CD8-positive, alpha-beta memory T cell (primary cell): Measurements from ENCODE around the gene CCDC158. TPM values are rescaled to one million over a fixed set of nuclear protein-coding genes. Genes with fewer than 3 reads are reported as not detected.

Experiments used
- CTCF ChIA-PET: fragments of 350-600 bp; sonication (Branson Sonifier 250); formaldehyde crosslinking; loops from one replicate; lab custom pipeline; 2021; ENCODE audit warnings: antibody characterized with exemption; lab: Charles Lee
- POLR2A ChIA-PET: fragments of 350-600 bp; sonication (Branson Sonifier 250); formaldehyde crosslinking; loops from one replicate; lab custom pipeline; 2021; ENCODE audit warnings: antibody characterized with exemption; lab: Charles Lee
- DNase-seq, 5 donors: peaks; one replicate each; pipeline versions ENCODE4 v3.0.0 to v3.0.0-alpha.2; 2020 to 2022; ENCODE audit warnings: mixed read lengths in 1 of 5
- H3K27ac ChIP-seq: one replicate; pipeline ENCODE4 v1.7.0; 2013; ENCODE audit warnings: low read depth, mild to moderate bottlenecking, low read length, moderate library complexity
- H3K27me3 ChIP-seq: 2 replicates; pipeline ENCODE4 v1.7.0; 2013; ENCODE audit warnings: low read length, mild to moderate bottlenecking; ENCODE audit not compliant: insufficient read depth, poor library complexity, severe bottlenecking
- H3K36me3 ChIP-seq: 2 replicates; pipeline ENCODE4 v1.7.0; 2013; ENCODE audit warnings: mild to moderate bottlenecking, low read length, moderate library complexity; ENCODE audit not compliant: insufficient read depth
- H3K4me1 ChIP-seq: 2 replicates; pipeline ENCODE4 v1.7.0; 2013; ENCODE audit warnings: mild to moderate bottlenecking, low read length, moderate library complexity; ENCODE audit not compliant: insufficient read depth
- H3K4me3 ChIP-seq: 2 replicates; pipeline ENCODE4 v1.7.0; 2013; ENCODE audit warnings: mild to moderate bottlenecking, low read length
- H3K9me3 ChIP-seq: 2 replicates; pipeline ENCODE4 v1.7.0; 2013; ENCODE audit warnings: mild to moderate bottlenecking, low read length
- H3K27ac Mint-ChIP-seq, 8 donors: one replicate each; pipeline ENCODE4 v1.8.0; 2020 to 2021; ENCODE audit warnings: mixed read lengths in 8 of 8, mild to moderate bottlenecking in 6 of 8, inconsistent platforms in 3 of 8, moderate library complexity in 3 of 8
- H3K27me3 Mint-ChIP-seq, 2 donors: one replicate each; pipeline ENCODE4 v1.8.0; 2020 to 2021; ENCODE audit warnings: mixed read lengths in 2 of 2, mild to moderate bottlenecking in 1 of 2, moderate library complexity in 1 of 2
- H3K36me3 Mint-ChIP-seq, 3 donors: one replicate each; pipeline ENCODE4 v1.8.0; 2020 to 2021; ENCODE audit warnings: mixed read lengths in 3 of 3, inconsistent platforms in 1 of 3, mild to moderate bottlenecking in 1 of 3
- H3K4me1 Mint-ChIP-seq, 3 donors: one replicate each; pipeline ENCODE4 v1.8.0; 2020 to 2021; ENCODE audit warnings: mixed read lengths in 3 of 3, inconsistent platforms in 1 of 3, mild to moderate bottlenecking in 1 of 3
- H3K4me3 Mint-ChIP-seq, 7 donors: one replicate each; pipeline ENCODE4 v1.8.0; 2020 to 2021; ENCODE audit warnings: mixed read lengths in 7 of 7, mild to moderate bottlenecking in 6 of 7, moderate library complexity in 4 of 7, inconsistent platforms in 2 of 7
- H3K9me3 Mint-ChIP-seq, 5 donors: one replicate each; pipeline ENCODE4 v1.8.0; 2020 to 2022; ENCODE audit warnings: mixed read lengths in 5 of 5, mild to moderate bottlenecking in 3 of 5, moderate library complexity in 2 of 5, inconsistent platforms in 1 of 5
- polyA plus RNA-seq: library from polyadenylated mRNA; unstranded; fragments of 300-500 nt; fragmentation: Illumina TruSeq; gene quantifications from one replicate; pipeline ENCODE4 v1.2.3, GENCODE V29; 2021
- total RNA-seq, 2 experiments: library from RNA; stranded (reverse); gene quantifications; one replicate each; pipeline ENCODE4 v1.2.3, GENCODE V29; 2021

The CCDC158 gene
- total and polyA plus RNA-seq, 3 experiments from 2014 or later: not detected

- no peaks in the 10 kb centered on the region for H3K27me3 ChIP-seq
- CTCF ChIA-PET: interaction anchor here (1.0 to 2.4 kb wide), 3 partner anchors 10 to 97 kb away, joined by 3 to 11 read pairs (median 3); no protein-coding TSS in a partner anchor
- H3K4me3 ChIP-seq: no peak overlapping the region
- no peak for DNase-seq
- Mint-ChIP-seq H3K27ac (peak overlapping the region in 1 of 8 donors; percentile 66), H3K27me3 (peaks cover 6 to 18% of the 10 kb centered on the region in 2 donors), H3K4me3 (no peak overlapping the region), H3K4me1 (peaks cover 0 to 9% (median 2%) of the 10 kb centered on the region in 3 donors), H3K36me3 (peaks cover 0 to 3% (median 0%) of the 10 kb centered on the region in 3 donors), H3K9me3 (no peaks in the 10 kb centered on the region)
- H3K36me3 ChIP-seq: no peaks in the 10 kb centered on the region
- H3K27ac ChIP-seq: no peak overlapping the region
- H3K9me3 ChIP-seq: no peaks in the 10 kb centered on the region
- no peaks in the 10 kb centered on the region for H3K4me1 ChIP-seq
- POLR2A ChIA-PET: no interaction called here
Measured at GRCh38 chr4:76280488-76281441, 140.2 kb downstream of the CCDC158 start.

GRCh38 chr4:76279462-76279861, 141.5 kb downstream of the CCDC158 start:
- no peak overlapping the region for H3K4me3 Mint-ChIP-seq

GRCh38 chr4:76278583-76278982, 142.4 kb downstream of the CCDC158 start:
- DNase-seq: no peak
- H3K4me1 Mint-ChIP-seq: peaks cover 0 to 9% (median 2%) of the 10 kb centered on the region in 3 donors
- Histone ChIP-seq H3K9me3 (no peaks in the 10 kb centered on the region), H3K27ac (no peak overlapping the region), H3K4me1 (no peaks in the 10 kb centered on the region), H3K27me3 (no peaks in the 10 kb centered on the region), H3K36me3 (no peaks in the 10 kb centered on the region), H3K4me3 (no peak overlapping the region)
- POLR2A ChIA-PET: no interaction called here
- peaks cover 10 to 24% of the 10 kb centered on the region in 2 donors for H3K27me3 Mint-ChIP-seq
- CTCF ChIA-PET: interaction anchor here (2.4 kb wide), 1 partner anchor 99 kb away, joined by 11 read pairs; no protein-coding TSS in a partner anchor
- peaks cover 0 to 3% (median 0%) of the 10 kb centered on the region in 3 donors for H3K36me3 Mint-ChIP-seq
- H3K9me3 Mint-ChIP-seq: no peaks in the 10 kb centered on the region
- H3K27ac Mint-ChIP-seq: no peak overlapping the region
- H3K4me3 Mint-ChIP-seq: no peak overlapping the region

More at GRCh38 chr4:76279462-76279861, 141.5 kb downstream of the CCDC158 start:
- no peak overlapping the region for H3K4me3 ChIP-seq
- H3K27me3 ChIP-seq: no peaks in the 10 kb centered on the region
- no peaks in the 10 kb centered on the region for H3K4me1 ChIP-seq
- no peaks in the 10 kb centered on the region for H3K36me3 ChIP-seq
- no peaks in the 10 kb centered on the region for H3K9me3 Mint-ChIP-seq
- CTCF ChIA-PET: interaction anchor here (2.4 kb wide), 1 partner anchor 98 kb away, joined by 11 read pairs; no protein-coding TSS in a partner anchor
- peaks cover 0 to 9% (median 2%) of the 10 kb centered on the region in 3 donors for H3K4me1 Mint-ChIP-seq
- POLR2A ChIA-PET: no interaction called here
- no peaks in the 10 kb centered on the region for H3K9me3 ChIP-seq
- peaks cover 10 to 20% of the 10 kb centered on the region in 2 donors for H3K27me3 Mint-ChIP-seq
- DNase-seq: peak in 1 of 5 donors; percentile 14
- no peak overlapping the region for H3K27ac ChIP-seq
- H3K36me3 Mint-ChIP-seq: peaks cover 0 to 3% (median 0%) of the 10 kb centered on the region in 3 donors
- H3K27ac Mint-ChIP-seq: no peak overlapping the region

DNA sequence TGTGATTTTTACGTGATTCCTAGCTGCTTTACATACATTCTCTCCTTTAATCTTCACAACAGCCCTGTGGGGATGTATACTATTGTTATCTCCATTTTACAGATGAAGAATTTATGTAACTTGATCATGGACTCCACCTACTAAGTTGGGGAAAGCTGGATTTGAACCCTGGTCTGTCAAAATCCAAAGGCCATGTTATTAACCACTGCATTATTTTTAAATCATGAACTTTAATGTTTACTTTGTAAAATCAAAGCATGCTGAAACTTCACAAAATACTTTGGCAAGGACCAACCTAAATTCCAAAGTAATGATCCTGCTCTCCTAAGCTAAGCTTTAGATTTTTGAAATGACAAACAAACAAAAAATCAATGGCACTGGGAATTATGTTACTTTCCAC, 143.3 kb downstream of the CCDC158 start:
- Mint-ChIP-seq H3K9me3 (no peaks in the 10 kb centered on the region), H3K4me1 (peaks cover 0 to 9% (median 2%) of the 10 kb centered on the region in 3 donors), H3K36me3 (peaks cover 0 to 3% (median 0%) of the 10 kb centered on the region in 3 donors), H3K4me3 (no peak overlapping the region), H3K27ac (no peak overlapping the region), H3K27me3 (peaks cover 10 to 24% of the 10 kb centered on the region in 2 donors)
- Histone ChIP-seq H3K36me3 (no peaks in the 10 kb centered on the region), H3K9me3 (no peaks in the 10 kb centered on the region), H3K27ac (no peak overlapping the region), H3K27me3 (no peaks in the 10 kb centered on the region), H3K4me1 (no peaks in the 10 kb centered on the region), H3K4me3 (no peak overlapping the region)
- POLR2A ChIA-PET: no interaction called here
- no peak for DNase-seq
- CTCF ChIA-PET: no interaction called here

GRCh38 chr4:76276813-76277212, 144.1 kb downstream of the CCDC158 start:
- no peaks in the 10 kb centered on the region for H3K9me3 Mint-ChIP-seq
- Histone ChIP-seq H3K9me3 (no peaks in the 10 kb centered on the region), H3K27me3 (no peaks in the 10 kb centered on the region), H3K36me3 (no peaks in the 10 kb centered on the region), H3K27ac (no peak overlapping the region), H3K4me3 (no peak overlapping the region), H3K4me1 (no peaks in the 10 kb centered on the region)
- H3K27me3 Mint-ChIP-seq: peaks cover 10 to 29% of the 10 kb centered on the region in 2 donors
- POLR2A ChIA-PET: no interaction called here
- no peak for DNase-seq
- CTCF ChIA-PET: no interaction called here
- H3K4me1 Mint-ChIP-seq: peaks cover 0 to 9% (median 2%) of the 10 kb centered on the region in 3 donors
- H3K36me3 Mint-ChIP-seq: peaks cover 0 to 3% (median 0%) of the 10 kb centered on the region in 3 donors
- H3K27ac Mint-ChIP-seq: peak overlapping the region in 1 of 8 donors; percentile 18
- H3K4me3 Mint-ChIP-seq: peak overlapping the region in 1 of 7 donors; percentile 79

DNA sequence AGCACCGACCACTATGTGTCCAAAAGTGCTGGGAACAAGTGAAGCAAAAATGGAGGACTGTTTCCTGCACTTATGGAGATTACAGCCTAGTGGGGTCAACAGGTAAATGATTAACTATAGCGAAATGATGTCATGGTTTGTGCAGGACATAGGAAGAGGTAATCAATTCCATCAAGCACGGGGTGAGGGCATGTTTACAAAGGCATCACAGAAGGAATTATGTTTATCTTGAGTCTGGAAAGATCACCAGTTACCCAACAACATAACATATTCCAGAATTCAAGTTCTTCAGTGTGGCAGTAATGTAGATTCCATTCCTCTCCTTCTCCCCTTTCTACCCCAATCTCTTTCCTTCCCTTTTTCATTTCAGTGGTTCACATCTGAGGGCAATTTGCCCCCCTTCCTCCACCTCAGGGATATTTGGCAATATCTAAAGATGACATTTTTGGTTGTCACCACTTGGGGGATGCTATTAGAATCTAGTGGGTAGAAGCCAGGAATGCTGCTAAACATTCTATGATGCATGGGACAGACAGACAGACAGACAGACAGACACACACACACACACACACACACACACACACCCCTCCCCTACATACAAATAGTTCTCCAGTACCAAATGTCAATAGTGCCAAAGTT, 145.3 kb downstream of the CCDC158 start:
- H3K27ac ChIP-seq: no peak overlapping the region
- H3K4me1 ChIP-seq: no peaks in the 10 kb centered on the region
- peaks cover 0 to 9% (median 2%) of the 10 kb centered on the region in 3 donors for H3K4me1 Mint-ChIP-seq
- no peaks in the 10 kb centered on the region for H3K36me3 ChIP-seq
- no peak overlapping the region for H3K27ac Mint-ChIP-seq
- ChIA-PET CTCF (no interaction called here), POLR2A (no interaction called here)
- no peak overlapping the region for H3K4me3 Mint-ChIP-seq
- no peaks in the 10 kb centered on the region for H3K9me3 Mint-ChIP-seq
- H3K9me3 ChIP-seq: no peaks in the 10 kb centered on the region
- no peak for DNase-seq
- peaks cover 0 to 3% (median 0%) of the 10 kb centered on the region in 3 donors for H3K36me3 Mint-ChIP-seq
- H3K4me3 ChIP-seq: no peak overlapping the region
- peaks cover 10 to 29% of the 10 kb centered on the region in 2 donors for H3K27me3 Mint-ChIP-seq
- H3K27me3 ChIP-seq: no peaks in the 10 kb centered on the region

DNA sequence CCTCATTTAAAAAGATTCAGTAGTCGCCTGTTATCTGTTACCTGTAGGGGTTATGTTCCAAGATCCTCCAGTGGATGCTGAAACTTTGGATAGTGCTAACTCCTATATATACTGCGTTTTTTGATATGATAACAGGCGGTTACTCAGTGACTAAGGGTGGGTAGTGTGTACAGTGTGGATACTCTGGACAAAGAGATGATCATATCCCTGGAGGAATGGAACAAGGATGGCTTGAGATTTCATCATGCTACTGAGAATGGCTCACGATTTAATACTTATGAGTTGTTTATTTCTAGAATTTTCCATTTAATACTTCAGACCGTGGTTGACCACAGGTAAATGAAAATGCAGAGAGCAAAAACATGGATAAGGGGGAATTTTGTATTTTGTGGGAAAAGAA, 147.9 kb downstream of the CCDC158 start:
- ChIA-PET CTCF (no interaction called here), POLR2A (no interaction called here)
- Histone ChIP-seq H3K36me3 (no peaks in the 10 kb centered on the region), H3K9me3 (no peaks in the 10 kb centered on the region), H3K4me1 (no peaks in the 10 kb centered on the region), H3K27me3 (no peaks in the 10 kb centered on the region), H3K4me3 (no peak overlapping the region), H3K27ac (no peak overlapping the region)
- H3K36me3 Mint-ChIP-seq: peaks cover 0 to 3% (median 0%) of the 10 kb centered on the region in 3 donors
- H3K4me1 Mint-ChIP-seq: peaks cover 0 to 5% (median 2%) of the 10 kb centered on the region in 3 donors
- DNase-seq: no peak
- no peaks in the 10 kb centered on the region for H3K9me3 Mint-ChIP-seq
- H3K4me3 Mint-ChIP-seq: no peak overlapping the region
- H3K27ac Mint-ChIP-seq: no peak overlapping the region
- H3K27me3 Mint-ChIP-seq: peaks cover 10 to 22% of the 10 kb centered on the region in 2 donors
